Panc1 (cell line): ENCODE data around the gene SSBP4. TPM values are rescaled to one million over a fixed set of nuclear protein-coding genes. Genes with fewer than 3 reads are reported as not detected.

Source experiments
- ATAC-seq: fragments of 200-7000 bp; cut with Tn5 transposase; 2 replicates; pipeline ENCODE4 v1.9.1; 2020; ENCODE audit warnings: mild to moderate bottlenecking, moderate library complexity
- BruUV-seq: library from RNA; stranded (reverse); fragments of 400-500 nt; replicated peaks from 2 replicates; lab custom pipeline; 2021; lab: Mats Ljungman, UMichigan
- CTCF ChIA-PET: fragments of 300-600 bp; sonication (Branson Sonifier 250); formaldehyde crosslinking; loops from one replicate; lab custom pipeline; 2022; ENCODE audit warnings: antibody characterized with exemption; lab: Charles Lee
- POLR2A ChIA-PET: fragments of 300-600 bp; sonication (Branson Sonifier 250); formaldehyde crosslinking; loops from one replicate; lab custom pipeline; 2022; ENCODE audit warnings: antibody characterized with exemption; lab: Charles Lee
- DNase-seq: peaks from one replicate; pipeline ENCODE4 v3.0.0-alpha.2; 2010; ENCODE audit warnings: low read depth, low spot score
- H3K27ac ChIP-seq: 2 replicates; pipeline ENCODE4 v1.5.1; 2011; ENCODE audit warnings: mild to moderate bottlenecking, low read length, inconsistent platforms
- H3K27me3 ChIP-seq: fragments of 200-500 bp; sonication (Bioruptor generic); 2 replicates; pipeline ENCODE4 v1.6.0; 2014; ENCODE audit warnings: low read length, inconsistent platforms; ENCODE audit not compliant: control insufficient read depth, insufficient read depth
- H3K36me3 ChIP-seq: fragments of 200-500 bp; sonication (Bioruptor generic); 2 replicates; pipeline ENCODE4 v1.5.1; 2014; ENCODE audit warnings: inconsistent platforms, mild to moderate bottlenecking, low read length, moderate library complexity; ENCODE audit not compliant: control insufficient read depth, insufficient read depth
- H3K4me1 ChIP-seq: 2 replicates; pipeline ENCODE4 v1.5.1; 2011; ENCODE audit warnings: inconsistent platforms, mild to moderate bottlenecking, low read length, moderate library complexity; ENCODE audit not compliant: control insufficient read depth, insufficient read depth
- H3K4me3 ChIP-seq, 2 experiments: 2 replicates each; pipeline ENCODE4 v1.5.1; 2011 to 2012; ENCODE audit warnings: low read depth in 2 of 2, low read length in 2 of 2, mild to moderate bottlenecking in 2 of 2, inconsistent platforms in 1 of 2, moderate library complexity in 1 of 2
- H3K9me3 ChIP-seq: fragments of 200-500 bp; sonication (Bioruptor generic); 2 replicates; pipeline ENCODE4 v1.5.1; 2014; ENCODE audit warnings: low read depth, mild to moderate bottlenecking, inconsistent platforms, low read length, moderate library complexity; ENCODE audit not compliant: control insufficient read depth, insufficient read depth
- POLR2AphosphoS5 ChIP-seq: IDR thresholded peaks from 2 replicates; pipeline ENCODE4 v1.6.1; 2012; ENCODE audit warnings: mild to moderate bottlenecking, low read depth, low read length, moderate library complexity
- SIN3A ChIP-seq: IDR thresholded peaks from 2 replicates; pipeline ENCODE4 v1.6.1; 2012; ENCODE audit warnings: low read depth, mild to moderate bottlenecking, low read length, moderate library complexity, borderline replicate concordance; ENCODE audit not compliant: insufficient read depth
- TCF7L2 ChIP-seq: IDR thresholded peaks from 2 replicates; pipeline ENCODE4 v1.6.1; 2011; ENCODE audit warnings: mild to moderate bottlenecking, low read depth, low read length, inconsistent platforms
- in situ Hi-C: cut with HindIII; loops from 2 replicates; pipeline ENCODE4 v1.10.0; 2016; ENCODE audit warnings: low sequenced_read_pairs, low pct_unique_long_range_greater_than_20kb
- intact Hi-C: fragments of 100-400 bp; cut with micrococcal nuclease; formaldehyde crosslinking; loops from one replicate; pipeline ENCODE4 v1.10.0; 2022; ENCODE audit not compliant: unreplicated experiment
- total RNA-seq: library from RNA; stranded (reverse); gene quantifications from one replicate; pipeline ENCODE4 v1.2.1, GENCODE V29; 2021; ENCODE audit not compliant: unreplicated experiment
- TF ChIP-seq, protein P1 (sequence below), 2 experiments: IDR thresholded peaks; 2 replicates each; pipeline ENCODE4 v1.6.1; 2011 to 2012; ENCODE audit warnings: low read depth in 2 of 2, control low read depth in 1 of 2, low read length in 1 of 2, mild to moderate bottlenecking in 1 of 2, moderate library complexity in 1 of 2; ENCODE audit not compliant: insufficient read depth in 1 of 2
- TF ChIP-seq, protein P2 (sequence below): fragments of 450-650 bp; IDR thresholded peaks from 2 replicates; pipeline ENCODE4 v1.5.1; 2017; ENCODE audit warnings: mild to moderate bottlenecking

The SSBP4 gene
- total RNA-seq, 1 experiment from 2014 or later = 128 TPM

DNA sequence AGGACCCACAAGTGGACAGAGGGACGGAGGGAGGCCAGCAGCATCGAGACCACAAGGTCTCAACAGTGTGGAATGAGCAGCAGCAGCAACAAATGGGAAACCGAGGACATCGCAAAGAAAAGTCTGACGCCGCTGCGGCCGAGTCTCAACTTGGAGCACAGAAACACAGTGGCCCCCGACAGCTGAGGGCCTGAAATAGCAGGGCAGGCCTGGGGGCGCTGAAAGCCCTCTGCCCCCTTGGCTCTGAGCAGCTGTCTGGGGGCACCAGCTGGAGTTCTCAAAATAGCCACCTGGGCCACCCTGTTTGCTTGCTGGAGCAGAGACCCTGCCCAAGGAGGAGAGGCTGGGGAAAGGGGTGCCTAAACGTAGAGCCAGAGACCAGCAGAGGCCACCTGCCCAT, 24.6 kb downstream of the SSBP4 start:
- Histone ChIP-seq H3K27me3 (no peaks in the 10 kb centered on the region), H3K36me3 (no peaks in the 10 kb centered on the region), H3K4me3 (no peak overlapping the region), H3K9me3 (no peaks in the 10 kb centered on the region), H3K4me1 (peaks cover 24% of the 10 kb centered on the region), H3K27ac (no peak overlapping the region)
- CTCF ChIA-PET = interaction anchor here (0.6 kb wide), 1 partner anchor 51 kb away, joined by 5 read pairs; no protein-coding TSS in a partner anchor
- BruUV-seq = no TSS peak
- DNase-seq (no peak), ATAC-seq (no peak)
- TF ChIP-seq SIN3A (no peak), TCF7L2 (no peak), POLR2AphosphoS5 (no peak)
- TF ChIP-seq, protein P1, sequence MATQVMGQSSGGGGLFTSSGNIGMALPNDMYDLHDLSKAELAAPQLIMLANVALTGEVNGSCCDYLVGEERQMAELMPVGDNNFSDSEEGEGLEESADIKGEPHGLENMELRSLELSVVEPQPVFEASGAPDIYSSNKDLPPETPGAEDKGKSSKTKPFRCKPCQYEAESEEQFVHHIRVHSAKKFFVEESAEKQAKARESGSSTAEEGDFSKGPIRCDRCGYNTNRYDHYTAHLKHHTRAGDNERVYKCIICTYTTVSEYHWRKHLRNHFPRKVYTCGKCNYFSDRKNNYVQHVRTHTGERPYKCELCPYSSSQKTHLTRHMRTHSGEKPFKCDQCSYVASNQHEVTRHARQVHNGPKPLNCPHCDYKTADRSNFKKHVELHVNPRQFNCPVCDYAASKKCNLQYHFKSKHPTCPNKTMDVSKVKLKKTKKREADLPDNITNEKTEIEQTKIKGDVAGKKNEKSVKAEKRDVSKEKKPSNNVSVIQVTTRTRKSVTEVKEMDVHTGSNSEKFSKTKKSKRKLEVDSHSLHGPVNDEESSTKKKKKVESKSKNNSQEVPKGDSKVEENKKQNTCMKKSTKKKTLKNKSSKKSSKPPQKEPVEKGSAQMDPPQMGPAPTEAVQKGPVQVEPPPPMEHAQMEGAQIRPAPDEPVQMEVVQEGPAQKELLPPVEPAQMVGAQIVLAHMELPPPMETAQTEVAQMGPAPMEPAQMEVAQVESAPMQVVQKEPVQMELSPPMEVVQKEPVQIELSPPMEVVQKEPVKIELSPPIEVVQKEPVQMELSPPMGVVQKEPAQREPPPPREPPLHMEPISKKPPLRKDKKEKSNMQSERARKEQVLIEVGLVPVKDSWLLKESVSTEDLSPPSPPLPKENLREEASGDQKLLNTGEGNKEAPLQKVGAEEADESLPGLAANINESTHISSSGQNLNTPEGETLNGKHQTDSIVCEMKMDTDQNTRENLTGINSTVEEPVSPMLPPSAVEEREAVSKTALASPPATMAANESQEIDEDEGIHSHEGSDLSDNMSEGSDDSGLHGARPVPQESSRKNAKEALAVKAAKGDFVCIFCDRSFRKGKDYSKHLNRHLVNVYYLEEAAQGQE (IDR thresholded peaks at IDR 0.05; ENCODE audit: insufficient read depth in 1 of 2, low read depth in 2 of 2, low read length in 1 of 2) = no peak
- TF ChIP-seq, protein P2, sequence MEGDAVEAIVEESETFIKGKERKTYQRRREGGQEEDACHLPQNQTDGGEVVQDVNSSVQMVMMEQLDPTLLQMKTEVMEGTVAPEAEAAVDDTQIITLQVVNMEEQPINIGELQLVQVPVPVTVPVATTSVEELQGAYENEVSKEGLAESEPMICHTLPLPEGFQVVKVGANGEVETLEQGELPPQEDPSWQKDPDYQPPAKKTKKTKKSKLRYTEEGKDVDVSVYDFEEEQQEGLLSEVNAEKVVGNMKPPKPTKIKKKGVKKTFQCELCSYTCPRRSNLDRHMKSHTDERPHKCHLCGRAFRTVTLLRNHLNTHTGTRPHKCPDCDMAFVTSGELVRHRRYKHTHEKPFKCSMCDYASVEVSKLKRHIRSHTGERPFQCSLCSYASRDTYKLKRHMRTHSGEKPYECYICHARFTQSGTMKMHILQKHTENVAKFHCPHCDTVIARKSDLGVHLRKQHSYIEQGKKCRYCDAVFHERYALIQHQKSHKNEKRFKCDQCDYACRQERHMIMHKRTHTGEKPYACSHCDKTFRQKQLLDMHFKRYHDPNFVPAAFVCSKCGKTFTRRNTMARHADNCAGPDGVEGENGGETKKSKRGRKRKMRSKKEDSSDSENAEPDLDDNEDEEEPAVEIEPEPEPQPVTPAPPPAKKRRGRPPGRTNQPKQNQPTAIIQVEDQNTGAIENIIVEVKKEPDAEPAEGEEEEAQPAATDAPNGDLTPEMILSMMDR = no peak
- intact Hi-C loops (no loop called here), in situ Hi-C loops (no loop called here)
- POLR2A ChIA-PET = no interaction called here

DNA sequence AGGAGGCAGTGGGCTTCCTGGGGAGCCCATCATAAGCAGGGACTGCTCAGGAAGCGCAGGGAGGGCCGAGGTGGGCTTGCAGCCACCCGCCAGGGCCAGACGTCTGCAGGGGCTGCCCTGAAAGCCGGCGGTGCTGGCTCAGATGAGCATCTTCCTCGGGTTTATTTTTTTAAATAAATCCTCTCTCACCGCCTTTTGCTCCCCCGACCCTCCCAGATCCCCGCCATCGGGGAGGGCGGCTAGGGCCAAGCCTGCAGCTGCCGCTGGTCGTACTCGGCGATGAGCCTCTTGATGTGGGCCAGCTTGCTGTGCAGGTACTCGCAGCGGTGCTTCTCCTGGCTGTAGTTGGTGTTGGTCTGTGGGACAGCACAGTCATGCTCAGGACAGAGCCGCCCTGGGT, 25.3 kb downstream of the SSBP4 start:
- no peaks in the 10 kb centered on the region for H3K9me3 ChIP-seq
- ChIA-PET CTCF (no interaction called here), POLR2A (no interaction called here)
- intact Hi-C loops = no loop called here
- no peaks in the 10 kb centered on the region for H3K36me3 ChIP-seq
- no peak for TF ChIP-seq POLR2AphosphoS5
- no peak for TF ChIP-seq SIN3A
- no peak for TF ChIP-seq TCF7L2
- DNase-seq = no peak
- BruUV-seq = no TSS peak
- H3K4me1 ChIP-seq = peaks cover 17% of the 10 kb centered on the region
- no peak overlapping the region for H3K27ac ChIP-seq
- in situ Hi-C loops = no loop called here
- no peak for ATAC-seq
- H3K27me3 ChIP-seq = no peaks in the 10 kb centered on the region
- H3K4me3 ChIP-seq = no peak overlapping the region

DNA sequence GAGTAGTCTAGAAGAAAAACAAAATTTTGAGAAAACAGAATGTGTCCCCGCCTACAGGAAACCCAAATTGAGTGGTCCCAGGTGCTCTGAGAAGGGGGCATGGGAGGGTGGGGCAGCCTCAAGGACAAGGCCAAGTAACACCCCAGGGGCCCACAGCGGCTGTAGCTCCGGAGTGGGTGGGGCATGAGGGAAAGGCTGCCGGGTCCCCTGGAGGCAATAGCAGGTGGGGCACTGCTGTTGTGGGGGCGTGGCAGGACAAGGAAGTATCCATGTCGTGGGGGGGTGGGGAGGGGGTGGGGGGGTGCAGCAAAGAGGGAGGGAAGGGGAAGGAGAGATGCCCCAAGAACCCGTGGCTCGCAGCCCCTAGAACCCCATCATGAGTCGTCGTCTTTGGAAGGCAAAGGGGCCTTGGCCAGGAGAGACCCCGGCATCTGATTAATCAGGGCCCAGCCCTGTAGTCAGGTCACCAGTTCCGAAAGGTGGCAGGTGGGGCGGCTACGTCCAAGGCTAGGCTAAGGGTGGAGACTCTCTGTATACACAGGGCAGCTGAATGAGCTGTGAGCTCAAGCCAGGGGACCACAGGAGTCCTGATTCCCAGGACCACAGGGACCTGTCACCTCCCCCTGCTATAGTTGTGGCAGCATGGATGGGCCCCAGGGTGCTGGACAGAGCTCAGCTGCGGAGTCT, 26.2 kb downstream of the SSBP4 start:
- intact Hi-C loops (no loop called here), in situ Hi-C loops (no loop called here)
- ChIA-PET CTCF (interaction anchor here (0.7 kb wide), 1 partner anchor 75 kb away, joined by 6 read pairs; no protein-coding TSS in a partner anchor), POLR2A (no interaction called here)
- Histone ChIP-seq H3K4me3 (no peak overlapping the region), H3K4me1 (peaks cover 8% of the 10 kb centered on the region), H3K36me3 (no peaks in the 10 kb centered on the region), H3K27ac (no peak overlapping the region), H3K9me3 (no peaks in the 10 kb centered on the region), H3K27me3 (no peaks in the 10 kb centered on the region)
- TF ChIP-seq, protein P1 (IDR thresholded peaks at IDR 0.05; ENCODE audit: insufficient read depth in 1 of 2, low read depth in 2 of 2, low read length in 1 of 2) = no peak
- TF ChIP-seq POLR2AphosphoS5 = no peak
- TF ChIP-seq TCF7L2 = no peak
- TF ChIP-seq, protein P2 = no peak
- TF ChIP-seq SIN3A = no peak
- BruUV-seq = no TSS peak
- no peak for ATAC-seq
- no peak for DNase-seq
